Stimulated activated CD8-positive, alpha-beta memory T cell treated with anti-CD3 and anti-CD28 coated beads, Interleukin-12 subunit alpha, Interleukin-12 subunit beta, amount 100 ng/mL, for 24 hours (primary cell): ENCODE results near the gene AKT1.

Experiments
- DNase-seq: peaks from one replicate; pipeline ENCODE4 v3.0.0-alpha.2; 2020; ENCODE audit errors: extremely low read depth

Gene AKT1

DNA sequence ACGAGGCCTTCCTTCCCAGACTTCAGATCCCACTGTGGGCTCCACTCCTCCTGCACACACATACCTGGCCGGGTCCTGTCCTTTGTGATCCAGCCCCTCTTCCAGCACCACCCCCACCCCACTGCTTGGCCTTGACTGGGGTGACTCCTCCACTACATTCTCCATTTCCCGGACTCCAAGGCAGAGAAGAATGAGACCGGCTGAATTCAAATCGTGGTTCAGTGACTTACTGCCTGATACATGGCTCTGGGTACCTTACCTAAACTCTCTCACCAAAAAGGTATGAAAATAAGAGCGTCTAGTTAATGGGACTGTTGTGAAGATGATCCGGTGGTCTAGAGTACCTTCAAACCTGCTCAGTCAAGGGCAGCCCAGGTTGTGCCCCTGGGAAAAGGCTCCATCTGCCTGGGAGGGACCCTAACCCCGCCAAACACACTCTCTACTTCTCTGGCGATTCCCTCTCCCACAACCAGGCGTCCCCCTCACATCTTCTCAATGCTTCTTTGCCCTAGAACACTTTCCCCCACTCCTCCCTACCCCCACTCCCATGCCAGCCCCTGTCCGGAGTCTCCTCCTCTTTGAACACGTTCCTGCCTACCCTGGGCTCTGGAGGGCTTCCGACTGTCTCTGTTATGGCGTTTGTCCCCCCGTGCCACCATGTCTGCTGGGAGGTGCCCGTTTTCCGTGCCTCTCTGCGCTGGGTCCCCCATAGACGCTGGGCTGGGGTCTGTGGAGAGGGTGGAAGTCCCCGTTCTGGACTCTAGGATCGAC lies 3.9 kb upstream of the AKT1 start:
- no peak for DNase-seq

- no peak for DNase-seq
These were observed 3.0 kb upstream of the AKT1 start for GRCh38 chr14:104798300-104799243.

GRCh38 chr14:104797115-104798044 lies 1.8 kb upstream of the AKT1 start:
- DNase-seq: no peak

- DNase-seq: no peak
These were observed 1.1 kb upstream of the AKT1 start for GRCh38 chr14:104796687-104797081.

GRCh38 chr14:104795781-104796686 lies 486 bp upstream of the AKT1 start:
- DNase-seq: no peak

DNA sequence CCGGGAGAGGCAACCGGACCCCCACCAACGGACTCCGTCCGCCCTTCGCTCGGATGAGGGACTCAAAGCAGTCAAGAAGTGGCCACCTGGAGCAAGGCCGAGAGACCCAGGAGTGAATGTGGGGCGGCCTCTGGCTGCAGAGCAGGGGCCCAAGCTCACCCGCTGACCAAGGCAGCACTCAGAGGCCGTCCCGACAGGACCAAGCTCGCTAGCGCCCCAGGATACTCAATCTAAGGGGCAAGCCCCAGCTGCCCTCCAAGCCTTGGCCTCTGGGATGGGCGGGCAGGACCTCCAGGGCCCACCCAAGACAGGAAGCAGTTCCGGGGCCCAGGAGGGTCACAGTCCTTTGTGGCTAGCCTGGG lies 936 bp downstream of the AKT1 start:
- DNase-seq: no peak

DNA sequence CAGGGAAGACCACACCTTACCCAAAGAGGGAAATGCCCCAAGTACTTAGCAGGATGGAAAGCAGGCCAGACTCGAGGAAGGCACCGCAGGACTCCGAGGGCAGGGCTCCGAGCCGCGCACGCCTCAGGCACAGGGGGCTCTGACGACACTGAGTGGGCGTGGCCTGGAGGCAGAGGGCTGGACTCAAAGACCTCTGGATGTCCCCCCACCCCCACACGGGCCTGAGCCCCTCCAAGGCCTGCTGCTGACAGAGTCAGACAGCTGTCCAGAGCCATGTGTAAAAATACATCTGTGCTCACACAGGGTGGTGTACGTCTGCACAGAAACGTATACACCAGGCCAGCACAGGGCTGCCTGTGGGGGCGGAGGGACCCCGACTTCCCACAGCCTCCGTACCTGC lies 1.4 kb downstream of the AKT1 start:
- no peak for DNase-seq

GRCh38 chr14:104793703-104793959 lies 1.9 kb downstream of the AKT1 start:
- no peak for DNase-seq

DNA sequence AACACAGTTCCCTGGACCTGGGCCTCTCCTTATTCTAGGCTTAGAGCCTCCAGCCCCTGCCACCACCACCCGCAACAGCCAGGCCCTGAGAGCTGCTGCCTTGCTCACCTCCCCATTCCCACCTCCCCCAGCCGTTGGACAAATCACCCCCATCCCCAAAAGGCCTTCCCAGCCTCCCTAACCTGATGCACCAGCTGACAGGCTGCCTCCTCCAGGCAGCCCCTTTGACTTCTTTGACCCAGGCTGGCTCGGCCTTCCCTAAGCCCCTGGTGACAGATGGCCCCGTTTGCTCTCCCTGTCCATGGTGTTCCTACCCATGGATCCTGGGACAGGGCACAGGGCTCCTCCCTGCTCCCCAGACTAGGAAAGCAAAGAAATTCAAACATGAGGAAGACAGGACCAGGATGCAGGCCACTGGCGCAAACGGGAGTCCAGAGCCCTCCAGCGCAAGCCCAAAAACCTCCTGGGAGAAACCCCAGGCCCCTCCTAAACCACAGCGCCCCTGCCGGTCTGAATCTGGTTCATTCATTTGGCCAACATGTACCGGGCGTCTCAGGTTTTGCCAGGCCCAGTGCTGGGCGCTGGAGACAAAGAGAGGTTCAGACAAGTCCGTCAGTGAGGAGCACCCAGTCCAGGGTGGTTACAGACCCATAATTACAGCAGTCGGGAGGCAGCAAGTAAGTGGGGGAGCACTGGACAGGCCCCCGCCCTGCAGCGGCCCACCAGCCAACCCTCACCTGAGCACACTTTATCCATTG lies 2.4 kb downstream of the AKT1 start:
- no peak for DNase-seq

- no peak for DNase-seq
These were observed 3.3 kb downstream of the AKT1 start for GRCh38 chr14:104792101-104792884.

DNA sequence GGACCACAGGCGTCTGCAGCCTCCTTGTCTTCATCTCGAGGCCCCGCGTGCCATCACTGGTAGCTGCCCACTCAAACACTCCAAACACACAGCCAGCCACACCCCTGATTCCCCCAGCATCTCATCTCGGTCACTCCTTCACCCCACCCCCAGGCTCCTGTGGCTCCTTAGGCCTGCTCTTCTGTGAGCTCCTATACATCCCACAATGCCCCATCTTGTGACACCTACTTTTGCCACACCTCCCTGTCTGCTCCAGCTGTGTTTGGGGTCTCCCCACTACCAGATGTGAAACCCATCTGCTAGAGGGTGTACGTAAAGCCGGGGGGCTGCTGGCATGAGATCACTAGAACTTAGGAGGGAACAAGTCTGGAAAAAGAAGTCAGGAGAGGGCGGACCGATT lies 4.1 kb downstream of the AKT1 start:
- DNase-seq: no peak

DNA sequence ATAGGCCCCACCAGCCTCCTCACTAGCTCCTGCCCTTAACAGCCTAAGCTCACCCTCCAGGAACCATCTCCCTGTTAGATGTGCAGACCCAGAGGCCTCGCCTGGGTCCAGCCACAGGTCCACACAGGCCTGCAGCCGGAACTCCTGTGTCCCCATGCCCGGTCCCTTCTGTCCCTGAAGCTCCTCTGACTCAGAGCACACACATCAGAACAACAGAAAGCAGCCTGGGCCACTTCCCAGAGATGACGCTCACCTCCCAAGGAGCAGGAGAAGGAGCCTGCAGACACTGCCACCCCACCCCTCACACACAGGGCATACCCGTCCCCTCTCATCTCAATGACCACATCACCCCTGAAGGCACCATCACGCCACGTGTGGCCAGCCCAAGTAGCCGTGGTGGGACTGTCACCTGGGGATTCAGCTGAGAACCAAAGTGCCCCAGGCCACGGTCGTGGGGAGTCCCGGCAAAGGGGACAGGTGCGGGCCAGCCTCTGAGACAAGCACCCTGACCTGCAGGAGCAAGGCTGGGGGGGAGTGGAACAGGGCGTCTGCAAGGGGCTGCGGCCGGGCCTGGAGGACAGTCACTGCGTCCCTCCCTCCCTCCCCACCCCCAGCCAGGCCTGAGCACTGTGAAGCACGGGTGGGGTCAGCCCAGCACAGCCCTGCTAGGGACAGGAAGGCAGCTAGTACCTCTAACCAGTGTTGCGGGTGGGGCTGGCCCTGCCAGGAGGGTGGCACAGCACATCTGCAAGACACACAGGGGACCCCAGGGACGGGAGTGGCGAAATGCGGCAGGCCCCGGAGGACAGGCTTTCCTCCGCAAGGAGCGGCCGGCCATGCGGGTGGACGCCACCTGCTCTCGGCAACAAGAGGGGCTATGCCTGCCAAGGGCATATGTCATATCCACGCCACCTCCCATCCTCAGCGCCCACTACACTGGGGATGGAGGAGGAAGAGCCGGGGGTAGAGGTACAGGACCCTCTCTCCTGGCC lies 5.5 kb downstream of the AKT1 start:
- DNase-seq: no peak

- no peak for DNase-seq
These were observed 6.5 kb downstream of the AKT1 start for GRCh38 chr14:104788873-104789663.

DNA sequence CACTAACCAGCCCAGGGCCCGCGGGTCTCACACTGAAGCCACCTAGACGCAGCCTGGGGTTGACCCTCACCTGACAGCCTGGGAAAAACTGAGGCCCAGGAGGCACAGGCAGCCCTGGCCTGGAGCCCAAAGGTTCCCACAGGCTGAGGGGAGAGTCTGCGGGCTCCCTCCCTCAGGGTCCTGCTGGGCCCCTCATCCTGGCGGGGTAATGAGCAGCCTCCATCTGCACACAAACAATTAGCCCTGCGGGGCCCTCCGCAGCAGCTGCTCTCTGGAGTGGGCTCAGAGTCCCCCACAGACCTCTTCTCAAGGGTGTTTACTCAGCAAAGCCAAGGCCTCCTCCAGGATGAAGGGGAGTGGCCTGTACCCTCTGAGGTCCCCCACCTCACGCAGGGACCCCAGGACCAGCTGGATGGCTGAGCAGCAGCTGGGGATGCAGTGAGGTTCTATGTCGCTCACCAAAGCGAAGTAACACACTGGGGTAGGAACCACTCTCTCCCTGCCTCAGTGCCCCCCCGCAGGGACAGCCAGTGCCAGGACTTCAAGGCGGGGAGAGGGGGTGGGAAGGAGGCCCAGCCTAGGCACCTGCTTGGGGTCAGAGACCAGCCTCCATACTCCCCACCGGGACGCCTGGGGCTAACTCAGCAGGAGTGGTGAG lies 7.3 kb downstream of the AKT1 start:
- no peak for DNase-seq

DNA sequence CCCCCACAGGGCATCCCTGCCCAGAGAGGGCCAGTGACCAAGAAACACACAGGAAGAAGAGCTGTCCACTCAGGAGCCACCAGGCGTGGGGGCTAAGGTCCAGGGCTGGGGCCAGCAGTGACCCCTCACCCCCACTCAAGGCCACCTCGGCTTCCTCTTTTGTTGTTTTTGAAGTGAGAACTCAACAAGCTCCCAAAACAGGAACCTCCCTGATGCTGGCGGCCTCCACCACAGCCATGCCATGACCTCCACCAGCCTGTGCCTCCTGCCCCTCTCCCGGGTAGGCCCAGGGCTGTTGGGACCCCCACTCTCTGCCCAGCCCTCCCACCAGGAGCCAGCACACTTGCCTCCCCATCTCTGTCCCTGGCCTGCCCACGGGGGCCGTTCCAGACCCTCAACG lies 7.8 kb downstream of the AKT1 start:
- no peak for DNase-seq

GRCh38 chr14:104786726-104787675 lies 8.5 kb downstream of the AKT1 start:
- DNase-seq: no peak
